Stimulated activated CD8-positive, alpha-beta memory T cell treated with anti-CD3 and anti-CD28 coated beads, Interleukin-15, amount 100 ng/mL, for 1 hour (primary cell): Measurements from ENCODE around the gene ATP11C.
"Not testable (repeated sequence)": the region's sequence is repeated elsewhere in the genome, so short reads cannot be mapped to it uniquely, and the experiment has no call there.

ENCODE experiments used
- DNase-seq: peaks from one replicate; pipeline ENCODE4 v3.0.0-alpha.2; 2020; ENCODE audit warnings: low read depth

The ATP11C gene

GRCh38 chrX:139720136-139720535 is 212.7 kb downstream of the ATP11C start:
- no peak for DNase-seq

GRCh38 chrX:139708067-139708466 is 224.8 kb downstream of the ATP11C start, which contains the start of gene MCF2:
MCF2 (minus strand) TSS chrX:139708167; CDS start chrX:139651744, 56,423 bp downstream.
- DNase-seq, result no peak

- DNase-seq, result no peak
These were observed 230.2 kb downstream of the ATP11C start for GRCh38 chrX:139702658-139703057.

GRCh38 chrX:139692908-139693307 is 239.9 kb downstream of the ATP11C start:
- DNase-seq, result no peak

- no peak for DNase-seq
These were observed 240.4 kb downstream of the ATP11C start for GRCh38 chrX:139692506-139692849.

- no peak for DNase-seq
These were observed 240.9 kb downstream of the ATP11C start for GRCh38 chrX:139691843-139692505.

GRCh38 chrX:139691493-139691842 is 241.4 kb downstream of the ATP11C start:
- no peak for DNase-seq

GRCh38 chrX:139685175-139685574 is 247.7 kb downstream of the ATP11C start:
- DNase-seq, result not testable (repeated sequence)

GRCh38 chrX:139680356-139680755 is 252.5 kb downstream of the ATP11C start:
- DNase-seq, result no peak
